Erythroblast (primary cell): ENCODE measurements around the gene COL5A1.

ENCODE experiments used
- DNase-seq, 2 experiments: peaks; one replicate each; lab custom pipeline; 2025; lab: John Stamatoyannopoulos, UW
- GATA1 ChIP-seq: IDR thresholded peaks from 2 replicates; pipeline ENCODE4 v1.6.1; 2011; ENCODE audit warnings: low read depth, mild to moderate bottlenecking, control low read depth, low read length, moderate library complexity
- POLR2A ChIP-seq: IDR thresholded peaks from 2 replicates; pipeline ENCODE4 v1.6.1; 2011; ENCODE audit warnings: mild to moderate bottlenecking, low read length

COL5A1 gene

GRCh38 chr9:134626571-134627416, 14.8 kb upstream of the COL5A1 start:
- TF ChIP-seq GATA1, result no peak
- no peak for TF ChIP-seq POLR2A
- no peak for DNase-seq

DNA sequence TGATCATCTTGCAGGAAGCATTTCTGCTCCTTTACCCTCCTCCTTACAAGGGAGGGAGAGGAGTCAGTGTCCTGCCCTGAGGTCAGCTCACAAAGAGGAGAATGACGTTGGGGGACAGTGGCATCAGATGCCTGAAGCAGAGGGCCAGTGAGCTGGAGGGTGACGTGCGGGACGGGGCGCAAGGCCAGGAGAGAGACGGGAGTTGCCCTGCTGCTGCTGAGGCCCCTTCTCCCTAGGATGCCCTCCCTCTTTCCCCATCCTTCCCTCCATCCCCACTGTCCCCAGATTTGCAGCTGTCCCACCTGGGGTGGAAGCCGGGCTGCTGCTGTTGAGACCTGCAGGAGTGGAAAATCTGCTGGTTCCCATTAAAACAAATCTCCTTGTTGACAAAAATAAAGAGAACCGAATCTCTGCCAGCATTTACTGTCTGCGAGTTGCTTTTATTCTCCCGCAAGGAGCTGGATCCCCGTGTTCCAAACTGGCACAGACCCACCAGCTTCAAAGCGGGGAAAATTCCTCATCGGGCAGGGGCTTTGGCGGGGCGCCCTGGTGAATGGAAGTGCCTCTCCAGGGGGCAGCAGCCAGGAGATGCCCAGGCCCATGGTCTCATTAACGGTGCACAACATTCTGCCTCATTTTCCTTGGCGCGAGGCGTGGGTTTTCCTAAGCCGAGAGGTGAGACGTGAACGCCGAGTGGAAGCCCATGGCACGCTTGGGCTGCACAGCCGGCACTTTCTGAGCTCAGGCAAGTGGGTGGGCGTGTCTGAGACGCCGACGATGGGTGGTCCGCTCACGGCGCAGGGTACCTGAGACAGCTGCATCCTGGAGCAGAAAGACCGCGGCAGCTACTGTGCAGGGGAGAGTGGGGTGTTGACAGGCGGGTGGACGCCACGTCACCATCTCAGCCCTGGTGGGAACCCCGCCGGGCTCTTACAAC, 13.9 kb upstream of the COL5A1 start:
- no peak for TF ChIP-seq POLR2A
- no peak for DNase-seq

DNA sequence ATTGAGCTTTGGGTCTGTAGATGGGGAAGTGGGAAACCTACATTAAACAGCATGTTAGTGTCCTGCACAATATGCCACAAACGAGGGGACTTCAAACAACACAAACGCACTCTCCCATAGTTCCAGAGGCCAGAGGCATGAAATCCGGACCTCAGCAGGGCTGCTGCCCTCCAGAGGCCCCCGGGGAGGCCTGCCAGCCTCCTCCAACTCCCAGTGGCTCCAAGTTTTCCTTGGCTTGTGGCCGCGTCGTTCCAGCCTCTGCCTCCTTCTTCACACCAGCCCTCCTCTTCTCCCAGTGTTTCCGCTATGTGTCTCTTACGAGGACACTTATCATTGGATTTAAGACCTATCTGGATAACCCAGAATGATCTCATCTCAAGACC, 13.3 kb upstream of the COL5A1 start:
- no peak for TF ChIP-seq POLR2A
- no peak for TF ChIP-seq GATA1
- DNase-seq, result no peak

- no peak for DNase-seq
- no peak for TF ChIP-seq POLR2A
- no peak for TF ChIP-seq GATA1
These were observed 12.5 kb upstream of the COL5A1 start for GRCh38 chr9:134629061-134629585.

GRCh38 chr9:134629586-134630392, 11.8 kb upstream of the COL5A1 start:
- TF ChIP-seq GATA1 (no peak), POLR2A (no peak)
- no peak for DNase-seq

- DNase-seq, result no peak
- TF ChIP-seq GATA1 (no peak), POLR2A (no peak)
These were observed 11.2 kb upstream of the COL5A1 start for GRCh38 chr9:134630393-134630790.

DNA sequence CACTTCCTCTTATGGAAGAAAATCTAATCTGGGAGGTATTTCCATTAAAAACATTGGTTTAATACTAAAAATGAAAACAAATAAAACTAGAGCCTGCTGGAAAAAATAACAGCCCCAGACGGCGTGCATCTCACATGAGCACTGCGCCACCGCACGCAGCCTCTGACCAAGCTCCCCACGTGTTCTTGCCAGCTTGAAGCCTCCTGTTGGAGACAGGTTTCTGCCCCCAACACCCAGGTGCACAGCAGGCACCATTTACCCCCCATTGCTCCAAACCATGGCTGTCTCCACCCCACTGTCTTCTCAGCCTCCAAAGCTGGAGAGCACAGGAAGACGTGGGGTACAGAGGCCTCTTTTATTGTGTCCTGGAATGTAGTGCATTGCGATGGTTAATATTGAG, 10.7 kb upstream of the COL5A1 start:
- no peak for DNase-seq
- TF ChIP-seq POLR2A (no peak), GATA1 (no peak)

GRCh38 chr9:134631881-134632280, 9.7 kb upstream of the COL5A1 start:
- no peak for DNase-seq
- TF ChIP-seq GATA1, result no peak
- no peak for TF ChIP-seq POLR2A

- TF ChIP-seq GATA1, result no peak
- no peak for TF ChIP-seq POLR2A
- no peak for DNase-seq
These were observed 9.3 kb upstream of the COL5A1 start for GRCh38 chr9:134632329-134632728.

DNA sequence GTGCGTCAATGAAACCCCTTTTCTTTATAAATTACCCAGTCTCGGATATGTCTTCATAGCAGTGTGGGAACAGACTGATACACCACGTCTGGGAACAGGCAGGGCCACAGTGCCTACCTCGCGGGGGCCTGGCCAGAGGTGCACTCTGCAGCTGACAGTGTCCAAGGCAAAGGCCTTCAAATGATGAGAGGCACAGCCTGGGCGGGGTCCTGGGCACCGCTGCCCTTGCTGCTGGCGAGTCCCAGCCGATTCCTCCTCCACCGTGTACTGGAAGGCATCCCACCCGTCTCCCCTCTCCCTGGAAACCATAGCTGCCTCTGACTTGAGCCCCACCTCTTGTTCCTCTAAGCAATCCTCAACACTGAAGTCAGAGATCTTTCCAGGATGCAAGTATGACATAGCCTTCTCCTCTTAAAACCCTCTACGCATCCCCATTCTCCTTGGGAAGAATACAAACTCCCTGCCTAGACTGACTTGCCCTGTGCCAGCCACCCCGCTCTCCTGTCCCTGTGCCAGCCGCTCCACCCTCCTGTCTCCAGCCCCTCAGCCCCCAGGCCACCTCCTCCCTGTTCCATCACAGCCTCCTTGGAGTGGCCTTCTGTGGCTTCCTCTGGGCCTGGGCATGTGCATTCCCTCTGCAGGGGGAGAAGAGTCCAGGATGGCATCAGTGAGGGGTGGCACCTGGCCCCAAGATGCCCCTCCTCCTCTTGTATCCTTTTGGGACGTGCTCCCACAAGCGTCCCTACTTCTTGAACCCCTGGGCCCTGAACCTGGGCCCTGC, 8.1 kb upstream of the COL5A1 start:
- DNase-seq, result no peak
- no peak for TF ChIP-seq POLR2A
- TF ChIP-seq GATA1, result no peak

GRCh38 chr9:134634176-134634575, 7.4 kb upstream of the COL5A1 start:
- TF ChIP-seq POLR2A, result no peak
- no peak for TF ChIP-seq GATA1
- DNase-seq, result no peak

DNA sequence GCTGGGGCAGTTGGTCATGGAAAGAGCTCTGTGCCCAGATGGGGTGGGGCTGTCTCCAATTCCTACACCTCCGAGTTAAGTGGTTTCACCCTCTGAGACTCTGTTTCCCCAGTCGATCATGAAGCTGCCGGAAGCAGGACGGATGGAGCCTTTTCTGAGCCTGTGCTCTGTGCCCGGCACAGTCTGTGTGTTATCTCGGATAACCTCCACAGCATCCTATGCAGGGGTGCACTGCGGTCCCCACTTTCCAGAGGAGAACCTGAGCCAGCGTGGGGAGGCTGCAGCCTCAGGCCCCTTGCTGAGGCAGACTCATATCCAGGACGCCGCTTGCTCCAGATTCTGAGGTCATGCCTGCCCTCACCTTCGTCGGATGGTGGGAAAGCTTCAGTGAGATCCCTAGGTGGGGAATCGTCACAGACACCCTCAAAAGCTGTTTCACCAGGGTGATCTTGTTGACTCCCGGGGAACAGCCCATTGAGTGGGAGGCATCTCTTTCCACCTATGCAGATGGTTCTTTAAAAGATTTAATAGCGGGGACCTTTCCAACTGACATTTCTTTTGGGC, 6.9 kb upstream of the COL5A1 start:
- TF ChIP-seq GATA1 (no peak), POLR2A (no peak)
- DNase-seq, result no peak
